Activated B cell treated with CpG ODN at 0.5 μM for 24 hours (primary cell): Measurements from ENCODE around the gene LAMA3. TPM values are rescaled to one million over a fixed set of nuclear protein-coding genes. Genes with fewer than 3 reads are reported as not detected.

ENCODE experiments used
- ATAC-seq: fragments of 200-7000 bp; cut with Tn5 transposase; one replicate; pipeline ENCODE4 v1.10.0; 2021; ENCODE audit warnings: low read depth, mild to moderate bottlenecking, moderate library complexity
- CTCF ChIA-PET: fragments of 350-600 bp; sonication (Branson Sonifier 250); formaldehyde crosslinking; loops from one replicate; lab custom pipeline; 2021; ENCODE audit warnings: antibody characterized with exemption; lab: Charles Lee
- POLR2A ChIA-PET: fragments of 350-600 bp; sonication (Branson Sonifier 250); formaldehyde crosslinking; loops from one replicate; lab custom pipeline; 2021; ENCODE audit warnings: antibody characterized with exemption; lab: Charles Lee
- DNase-seq: peaks from one replicate; pipeline ENCODE4 v3.0.0; 2022
- H3K27ac Mint-ChIP-seq: one replicate; pipeline ENCODE4 v1.8.0; 2020; ENCODE audit warnings: mixed read lengths
- H3K27me3 Mint-ChIP-seq: one replicate; pipeline ENCODE4 v1.8.0; 2021; ENCODE audit warnings: mixed read lengths
- H3K36me3 Mint-ChIP-seq: one replicate; pipeline ENCODE4 v1.8.0; 2021; ENCODE audit warnings: low read depth, mixed read lengths
- H3K4me1 Mint-ChIP-seq: one replicate; pipeline ENCODE4 v1.8.0; 2021; ENCODE audit warnings: mixed read lengths
- H3K4me3 Mint-ChIP-seq: one replicate; pipeline ENCODE4 v1.8.0; 2020; ENCODE audit warnings: mild to moderate bottlenecking, mixed read lengths
- H3K9me3 Mint-ChIP-seq: one replicate; pipeline ENCODE4 v1.8.0; 2020; ENCODE audit warnings: mixed read lengths
- intact Hi-C: fragments of 100-400 bp; cut with micrococcal nuclease; formaldehyde crosslinking; loops from one replicate; pipeline ENCODE4 v1.15.1; 2024
- total RNA-seq: library from RNA; stranded (reverse); gene quantifications from 2 replicates; pipeline ENCODE4 v1.2.3, GENCODE V29; 2022
- TF ChIP-seq, protein P1 (sequence below): fragments of 200-600 bp; IDR thresholded peaks from one replicate; pipeline ENCODE4 v1.8.0; 2022; ENCODE audit warnings: antibody characterized with exemption, mild to moderate bottlenecking

The LAMA3 gene
- total RNA-seq, 1 donor from 2014 or later, result not detected

DNA sequence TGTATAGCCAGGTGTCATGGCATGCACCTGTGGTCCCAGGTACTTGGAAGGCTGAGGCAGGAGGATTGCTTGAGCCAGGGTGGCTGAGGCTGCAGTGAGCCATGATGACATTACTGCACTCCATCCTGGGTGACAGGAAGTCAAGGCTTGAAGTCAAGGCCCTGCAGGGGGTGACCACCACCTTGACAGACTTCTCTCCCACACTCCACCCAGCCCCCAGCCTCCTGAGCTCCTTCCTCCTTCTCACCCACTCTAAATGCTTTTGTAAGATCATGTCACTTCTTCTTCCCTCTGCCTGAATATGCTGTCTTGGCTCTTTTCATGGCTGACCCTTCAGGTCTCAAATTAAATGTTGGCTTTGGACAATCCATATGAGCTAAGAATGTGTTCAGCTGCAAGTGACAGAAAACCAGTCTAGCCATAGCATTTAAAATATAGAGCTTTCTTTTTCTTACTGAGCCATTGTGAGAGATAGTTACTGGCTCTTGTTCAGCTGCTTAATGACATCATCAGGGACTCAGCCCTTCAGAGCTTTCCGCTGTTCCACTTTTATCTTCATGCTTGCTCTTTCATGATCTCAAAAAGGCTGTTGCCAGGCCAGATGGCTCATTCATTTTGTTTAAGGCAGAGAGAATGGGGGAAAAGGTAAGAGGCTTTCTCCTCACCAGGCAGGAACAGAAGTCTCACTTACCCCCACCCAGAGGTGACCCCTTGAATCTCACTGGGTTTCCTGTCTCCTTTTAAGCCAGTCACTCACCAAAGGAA lies 288.6 kb downstream of the LAMA3 start:
- Mint-ChIP-seq H3K36me3 (no peaks in the 10 kb centered on the region), H3K27ac (no peak overlapping the region), H3K9me3 (no peaks in the 10 kb centered on the region), H3K4me1 (peaks cover 43% of the 10 kb centered on the region), H3K4me3 (no peak overlapping the region), H3K27me3 (no peaks in the 10 kb centered on the region)
- intact Hi-C loops, result no loop called here
- ChIA-PET CTCF (no interaction called here), POLR2A (interaction anchor here (0.6 kb wide), 1 partner anchor 465 kb away, joined by 5 read pairs; no protein-coding TSS in a partner anchor)
- DNase-seq (no peak), ATAC-seq (no peak)
- TF ChIP-seq, protein P1, sequence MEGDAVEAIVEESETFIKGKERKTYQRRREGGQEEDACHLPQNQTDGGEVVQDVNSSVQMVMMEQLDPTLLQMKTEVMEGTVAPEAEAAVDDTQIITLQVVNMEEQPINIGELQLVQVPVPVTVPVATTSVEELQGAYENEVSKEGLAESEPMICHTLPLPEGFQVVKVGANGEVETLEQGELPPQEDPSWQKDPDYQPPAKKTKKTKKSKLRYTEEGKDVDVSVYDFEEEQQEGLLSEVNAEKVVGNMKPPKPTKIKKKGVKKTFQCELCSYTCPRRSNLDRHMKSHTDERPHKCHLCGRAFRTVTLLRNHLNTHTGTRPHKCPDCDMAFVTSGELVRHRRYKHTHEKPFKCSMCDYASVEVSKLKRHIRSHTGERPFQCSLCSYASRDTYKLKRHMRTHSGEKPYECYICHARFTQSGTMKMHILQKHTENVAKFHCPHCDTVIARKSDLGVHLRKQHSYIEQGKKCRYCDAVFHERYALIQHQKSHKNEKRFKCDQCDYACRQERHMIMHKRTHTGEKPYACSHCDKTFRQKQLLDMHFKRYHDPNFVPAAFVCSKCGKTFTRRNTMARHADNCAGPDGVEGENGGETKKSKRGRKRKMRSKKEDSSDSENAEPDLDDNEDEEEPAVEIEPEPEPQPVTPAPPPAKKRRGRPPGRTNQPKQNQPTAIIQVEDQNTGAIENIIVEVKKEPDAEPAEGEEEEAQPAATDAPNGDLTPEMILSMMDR, result no peak

DNA sequence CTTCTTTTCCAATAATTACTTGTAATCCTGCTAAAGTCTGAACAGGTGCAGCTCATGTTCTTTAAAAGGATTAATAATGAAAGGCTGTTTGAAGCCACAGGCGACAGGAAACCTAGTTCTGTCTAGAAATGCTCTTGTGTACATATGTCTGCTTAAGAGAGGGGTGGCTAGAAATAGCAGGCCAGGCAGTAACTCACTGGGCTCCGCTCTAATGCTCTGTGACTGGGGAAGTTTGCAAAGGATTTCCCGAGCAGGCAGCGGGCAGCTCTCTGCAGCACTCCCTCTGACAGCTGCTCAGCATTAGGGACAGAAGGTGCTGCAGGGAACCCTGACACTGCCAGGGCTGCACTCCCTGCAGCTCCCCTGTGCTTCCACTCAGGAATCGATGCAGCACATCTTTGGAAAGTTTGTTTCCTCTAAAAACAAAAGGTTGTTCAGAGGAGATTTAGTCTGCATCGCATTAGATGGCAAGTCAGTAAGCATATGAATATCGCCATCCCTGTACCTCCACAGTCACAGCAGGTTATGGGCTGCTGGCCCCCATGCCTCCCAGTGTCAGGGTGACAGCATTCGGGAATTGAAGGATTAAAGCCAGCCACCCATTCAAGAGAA lies 292.2 kb downstream of the LAMA3 start:
- ATAC-seq, result peak; percentile 96
- H3K27me3 Mint-ChIP-seq, result no peaks in the 10 kb centered on the region
- CTCF ChIA-PET, result interaction anchor here (0.5 kb wide), 1 partner anchor 10 kb away, joined by 3 read pairs; no protein-coding TSS in a partner anchor

DNA sequence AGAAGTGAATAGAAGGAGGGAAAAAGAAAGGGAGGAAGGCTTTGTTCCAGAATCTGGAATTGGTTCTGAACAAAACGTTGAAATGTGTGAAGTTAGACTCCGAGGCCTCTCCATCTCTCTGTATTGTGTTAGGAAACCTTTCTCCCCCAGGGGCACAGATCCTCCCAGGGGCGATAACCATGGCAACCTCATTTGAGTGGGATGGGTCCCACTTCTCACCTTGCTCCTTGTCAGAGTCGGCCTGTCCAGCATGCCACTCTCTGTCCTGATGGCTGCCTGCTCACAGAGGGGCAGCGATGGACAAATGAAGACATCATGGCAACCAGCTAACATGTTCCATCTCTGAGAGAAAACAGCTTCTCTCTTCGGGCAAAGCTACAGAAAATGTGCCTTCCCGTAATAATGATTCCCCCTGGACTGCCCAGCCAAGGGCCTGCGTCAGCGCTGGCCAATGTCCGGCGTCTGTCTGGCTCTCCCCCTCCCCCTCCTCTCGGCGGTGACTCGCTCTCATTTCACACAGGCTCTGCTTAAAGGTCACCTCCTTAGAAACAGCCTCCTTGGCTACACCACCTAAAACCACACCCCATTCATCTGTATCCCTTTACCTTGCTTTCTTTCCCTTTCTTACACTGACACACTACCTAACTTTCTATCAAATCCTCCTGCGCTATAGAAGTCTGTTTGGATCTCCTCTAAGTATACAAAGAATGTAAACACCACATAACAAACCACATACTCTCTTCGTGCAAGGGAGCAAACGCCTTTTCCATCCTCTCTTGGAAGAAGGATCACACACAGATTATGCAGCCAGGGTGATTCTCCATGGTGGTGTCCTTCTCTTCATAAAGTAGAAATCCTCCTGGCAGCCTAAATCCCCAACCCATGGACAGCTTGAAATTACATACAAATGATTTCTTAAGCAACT lies 293.2 kb downstream of the LAMA3 start:
- Mint-ChIP-seq H3K36me3 (no peaks in the 10 kb centered on the region), H3K4me1 (peaks cover 34% of the 10 kb centered on the region), H3K27me3 (no peaks in the 10 kb centered on the region), H3K9me3 (no peaks in the 10 kb centered on the region), H3K27ac (peak overlapping the region; percentile 10), H3K4me3 (no peak overlapping the region)
- no peak for ATAC-seq
- POLR2A ChIA-PET, result interaction anchor here (1.5 kb wide), 1 partner anchor 15 kb away, joined by 5 read pairs; no protein-coding TSS in a partner anchor
- TF ChIP-seq, protein P1, result no peak
- intact Hi-C loops, result no loop called here
- no peak for DNase-seq
- CTCF ChIA-PET, result no interaction called here

More for the DNA sequence above, 292.2 kb downstream of the LAMA3 start:
- Mint-ChIP-seq H3K27ac (no peak overlapping the region), H3K4me1 (peaks cover 36% of the 10 kb centered on the region), H3K4me3 (peak overlapping the region; percentile 13), H3K36me3 (no peaks in the 10 kb centered on the region), H3K9me3 (no peaks in the 10 kb centered on the region)
- TF ChIP-seq, protein P1, result no peak
- POLR2A ChIA-PET, result interaction anchor here (0.8 to 1.5 kb wide), 5 partner anchors 10 to 32 kb away, joined by 3 to 5 read pairs (median 3); no protein-coding TSS in a partner anchor
- intact Hi-C loops, result loop anchor here (1.0 to 2.0 kb wide), 2 partner anchors 11 to 15 kb away; no protein-coding TSS in a partner anchor
- peak; percentile 28 for DNase-seq

DNA sequence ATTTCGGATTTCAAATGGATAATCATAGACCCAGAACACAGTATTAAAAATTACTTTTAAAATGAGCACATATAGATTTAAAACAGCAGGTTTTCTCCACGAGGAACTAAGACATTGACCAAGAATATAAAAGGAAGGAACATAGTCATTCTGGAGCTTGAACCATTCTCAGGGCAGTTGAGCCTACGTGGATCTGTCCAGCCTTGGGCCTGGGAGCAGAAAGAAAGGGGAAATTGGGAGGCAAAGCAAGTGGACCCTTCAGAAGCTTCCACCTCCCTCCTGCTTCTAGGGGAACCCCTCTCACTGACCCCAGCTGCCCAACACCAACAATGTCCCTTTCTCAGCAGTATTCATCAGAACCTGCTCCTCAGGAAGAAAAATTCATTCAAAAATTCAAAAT lies 293.9 kb downstream of the LAMA3 start:
- DNase-seq (no peak), ATAC-seq (no peak)
- Mint-ChIP-seq H3K27me3 (no peaks in the 10 kb centered on the region), H3K4me1 (peaks cover 27% of the 10 kb centered on the region), H3K27ac (no peak overlapping the region), H3K9me3 (no peaks in the 10 kb centered on the region), H3K36me3 (no peaks in the 10 kb centered on the region), H3K4me3 (no peak overlapping the region)
- intact Hi-C loops, result no loop called here
- CTCF ChIA-PET, result no interaction called here
- TF ChIP-seq, protein P1, result no peak
- POLR2A ChIA-PET, result no interaction called here
